Medulla oblongata (tissue), 1 donor: ENCODE data around the gene B3GALT6.
"Not testable (repeated sequence)": the region's sequence is repeated elsewhere in the genome, so short reads cannot be mapped to it uniquely, and the experiment has no call there.

ENCODE experiments used
- DNase-seq: peaks from one replicate; pipeline ENCODE4 v3.0.0-alpha.2; 2015; ENCODE audit errors: extremely low spot score

B3GALT6 gene

GRCh38 chr1:1232208-1232795, at the start of gene B3GALT6:
TSS of gene B3GALT6 (plus strand) at chr1:1232237. CDS start at chr1:1232279, 42 bp downstream.
- no peak for DNase-seq

- no peak for DNase-seq
Measured at GRCh38 chr1:1182491-1183220, 49.4 kb upstream of the B3GALT6 start.

- no peak for DNase-seq
Measured at GRCh38 chr1:1183221-1183747, 48.8 kb upstream of the B3GALT6 start.

- no peak for DNase-seq
Measured at GRCh38 chr1:1183833-1184775, 47.9 kb upstream of the B3GALT6 start.

GRCh38 chr1:1185101-1185765, 46.8 kb upstream of the B3GALT6 start:
- DNase-seq: peak; percentile 40

- DNase-seq: no peak
Measured at GRCh38 chr1:1187938-1188337, 44.1 kb upstream of the B3GALT6 start.

DNA sequence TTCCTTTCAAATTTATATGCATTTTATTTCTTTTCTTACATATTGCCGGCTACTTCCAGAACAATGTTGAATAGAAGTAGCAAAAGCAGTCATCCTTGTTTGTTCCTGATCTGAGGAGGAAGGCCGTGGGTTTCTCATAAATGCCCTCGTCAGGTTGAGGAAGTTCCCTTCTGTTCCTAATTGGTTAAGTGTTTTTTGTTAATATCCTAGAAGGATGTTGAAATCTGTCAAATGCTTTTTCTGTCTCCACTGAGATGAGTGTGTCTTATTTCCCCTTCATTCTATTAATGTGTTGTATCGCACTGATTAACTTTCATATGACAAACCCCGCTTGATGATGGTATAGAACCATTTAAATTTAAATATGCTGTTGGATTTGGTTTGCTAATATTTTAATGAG, 42.9 kb upstream of the B3GALT6 start:
- no peak for DNase-seq

- DNase-seq: no peak
Measured at GRCh38 chr1:1191734-1192133, 40.3 kb upstream of the B3GALT6 start.

GRCh38 chr1:1194723-1195122, 37.3 kb upstream of the B3GALT6 start:
- no peak for DNase-seq

DNA sequence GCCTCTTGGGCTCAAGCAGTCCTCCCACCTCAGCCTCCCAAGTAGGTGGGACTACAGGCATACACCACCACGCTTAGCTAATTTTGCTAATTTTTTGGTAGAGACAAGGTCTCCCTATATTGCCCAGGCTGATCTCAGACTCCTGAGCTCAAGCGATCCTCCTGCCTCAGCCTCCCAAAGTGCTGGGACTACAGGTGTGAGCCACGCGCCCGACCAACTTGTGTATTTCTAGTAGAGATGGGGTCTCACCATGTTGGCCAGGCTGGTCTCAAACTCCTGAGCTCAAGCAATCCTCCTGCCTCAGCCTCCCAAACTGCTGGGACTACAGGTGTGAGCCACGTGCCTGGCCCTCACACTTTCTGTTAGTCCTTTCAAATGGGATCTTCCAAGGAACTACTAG, 36.3 kb upstream of the B3GALT6 start:
- not testable (repeated sequence) for DNase-seq

DNA sequence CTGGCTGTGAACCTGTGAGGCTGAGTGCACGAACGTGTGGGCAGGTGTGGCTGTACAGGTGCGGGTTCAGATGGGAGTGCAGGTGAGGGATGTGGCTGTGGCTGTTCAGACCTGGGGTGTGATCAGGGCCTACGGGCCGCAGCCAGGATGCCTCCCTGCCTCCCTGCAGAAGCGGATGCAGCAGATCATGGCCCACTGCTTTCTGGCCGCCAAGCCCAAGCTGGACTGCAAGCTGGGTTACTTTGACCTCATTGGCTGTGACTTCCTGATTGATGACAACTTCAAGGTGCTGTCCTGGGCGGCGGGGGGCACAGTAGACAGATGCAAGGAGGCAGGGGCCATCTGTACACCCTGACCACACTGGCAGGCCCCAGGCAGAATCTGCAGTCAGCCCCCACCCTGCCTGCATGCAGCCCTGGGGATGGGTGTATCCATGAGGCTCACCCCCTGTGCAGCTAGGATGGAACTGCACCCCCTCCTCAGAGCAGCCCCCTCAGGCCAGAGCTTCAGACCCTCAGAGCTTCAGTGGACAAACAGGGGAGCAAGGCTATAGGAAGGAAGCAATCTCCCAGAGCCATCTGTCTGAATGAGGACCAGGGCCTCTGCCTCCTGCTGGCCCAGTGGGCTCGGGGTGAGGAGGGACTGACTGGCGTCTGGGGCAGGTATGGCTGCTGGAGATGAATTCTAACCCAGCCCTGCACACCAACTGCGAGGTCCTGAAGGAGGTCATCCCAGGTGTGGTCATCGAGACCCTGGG, 35.4 kb upstream of the B3GALT6 start:
- DNase-seq: no peak

GRCh38 chr1:1197188-1197500, 34.9 kb upstream of the B3GALT6 start:
- no peak for DNase-seq

DNA sequence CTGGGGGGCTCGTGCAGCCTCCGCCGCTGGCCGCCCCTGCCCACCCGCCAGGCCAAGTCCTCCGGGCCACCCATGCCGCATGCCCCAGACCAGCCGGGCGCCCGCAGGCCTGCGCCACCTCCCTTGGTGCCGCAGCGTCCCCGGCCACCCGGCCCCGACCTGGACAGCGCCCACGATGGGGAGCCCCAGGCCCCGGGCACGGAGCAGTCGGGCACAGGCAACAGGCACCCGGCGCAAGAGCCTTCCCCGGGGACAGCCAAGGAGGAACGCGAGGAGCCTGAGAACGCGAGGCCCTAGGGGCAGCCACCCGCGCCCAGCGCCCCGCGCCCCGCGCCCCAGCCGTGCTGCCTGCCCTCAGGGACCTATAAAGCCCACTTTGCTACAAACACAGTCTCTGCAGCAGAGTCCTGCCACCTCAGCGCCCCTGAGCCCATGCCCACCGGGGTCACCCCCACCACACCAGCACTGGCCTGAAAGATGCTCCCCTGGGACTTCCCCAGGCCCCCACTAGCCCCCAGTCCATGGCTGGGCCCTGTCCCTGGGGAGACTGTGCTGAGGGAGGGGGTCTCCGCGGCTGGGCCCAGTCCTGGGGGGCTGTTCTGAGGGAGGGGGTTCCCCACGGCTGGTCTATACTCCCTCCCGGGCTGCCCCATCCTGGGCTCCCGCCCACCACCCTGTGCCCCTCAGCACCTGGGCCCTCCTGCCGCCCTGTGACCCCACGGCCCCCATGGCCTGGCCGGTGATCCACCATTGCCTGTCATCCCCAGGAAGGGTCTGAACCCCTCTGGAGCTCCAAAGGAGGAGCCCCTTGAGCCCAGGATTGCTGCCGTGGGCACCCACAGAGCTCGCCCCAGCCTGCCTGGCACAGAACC, 34.2 kb upstream of the B3GALT6 start:
- DNase-seq: no peak

DNA sequence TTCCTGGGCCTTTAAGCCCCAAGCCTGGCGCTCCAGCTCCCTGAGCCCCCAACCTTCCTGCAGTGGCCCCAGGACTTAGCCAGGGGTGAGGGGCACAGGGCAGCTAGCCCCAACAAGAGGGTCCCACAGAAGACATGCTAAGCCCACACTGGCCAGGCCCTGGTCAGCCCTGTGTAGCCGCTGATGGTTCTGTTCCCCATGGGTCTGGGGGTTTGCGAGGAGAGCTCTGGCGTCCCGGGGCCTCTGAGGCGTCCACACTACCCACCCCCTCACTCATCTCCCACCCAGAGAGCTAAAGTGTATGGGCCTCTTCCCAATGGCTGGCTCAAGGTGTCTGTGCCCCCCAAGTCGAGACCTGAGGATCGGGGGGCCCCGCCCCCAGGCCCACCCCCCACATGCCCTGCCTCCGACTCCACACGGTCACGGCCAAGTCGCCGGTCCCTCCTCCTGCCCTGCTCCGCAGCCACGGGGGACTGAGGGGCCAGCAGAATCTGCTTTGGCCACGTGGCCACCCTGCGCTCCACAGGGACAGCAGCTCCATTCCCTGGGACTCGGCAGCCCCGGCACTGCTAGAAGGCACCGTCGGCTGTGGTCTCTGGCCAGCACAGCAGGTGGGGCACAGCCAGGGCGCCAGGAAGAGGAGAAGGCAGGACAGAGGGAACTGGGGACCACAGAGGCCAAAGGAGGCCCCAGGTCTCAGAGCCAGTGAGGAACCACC, 33.5 kb upstream of the B3GALT6 start:
- no peak for DNase-seq

DNA sequence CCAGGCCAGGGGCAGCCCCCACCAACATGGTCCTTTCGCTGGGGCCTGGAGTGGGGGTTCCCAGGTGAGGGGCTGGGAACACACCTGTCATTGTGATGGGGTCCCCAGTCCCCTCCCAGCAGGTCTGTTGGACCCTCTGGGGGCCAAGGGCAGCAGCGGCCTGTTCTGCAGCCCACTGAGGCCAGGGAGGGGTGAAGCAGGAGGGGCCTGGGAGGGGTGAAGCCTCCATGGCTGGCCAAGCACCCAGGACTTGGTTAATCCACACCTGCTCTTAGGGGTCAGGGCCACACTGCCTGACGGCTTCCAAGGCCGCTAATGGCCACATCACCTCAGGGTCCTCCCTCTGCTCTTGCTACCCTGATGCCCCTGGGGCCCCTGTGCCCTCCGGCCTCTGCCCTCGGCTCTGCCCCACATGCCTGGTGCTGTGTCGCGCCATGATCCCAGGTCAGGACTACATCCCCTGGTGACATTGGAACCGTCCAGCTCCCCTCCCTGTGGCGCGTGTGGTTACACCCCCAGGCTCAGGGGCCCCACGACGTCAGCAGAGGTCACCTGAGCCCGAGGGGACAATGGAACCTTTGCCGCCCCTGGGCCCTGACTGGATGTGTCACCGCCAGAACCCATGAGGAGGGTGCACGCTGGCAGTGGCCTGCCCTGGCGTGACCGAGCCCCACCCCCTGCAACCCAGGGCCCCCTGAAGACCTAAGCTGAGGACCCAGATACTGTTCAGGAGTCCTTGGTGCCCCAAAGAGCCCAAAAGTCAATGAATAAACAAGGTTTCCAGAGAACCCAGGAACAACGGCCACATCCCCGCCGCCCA, 32.7 kb upstream of the B3GALT6 start:
- DNase-seq: no peak

DNA sequence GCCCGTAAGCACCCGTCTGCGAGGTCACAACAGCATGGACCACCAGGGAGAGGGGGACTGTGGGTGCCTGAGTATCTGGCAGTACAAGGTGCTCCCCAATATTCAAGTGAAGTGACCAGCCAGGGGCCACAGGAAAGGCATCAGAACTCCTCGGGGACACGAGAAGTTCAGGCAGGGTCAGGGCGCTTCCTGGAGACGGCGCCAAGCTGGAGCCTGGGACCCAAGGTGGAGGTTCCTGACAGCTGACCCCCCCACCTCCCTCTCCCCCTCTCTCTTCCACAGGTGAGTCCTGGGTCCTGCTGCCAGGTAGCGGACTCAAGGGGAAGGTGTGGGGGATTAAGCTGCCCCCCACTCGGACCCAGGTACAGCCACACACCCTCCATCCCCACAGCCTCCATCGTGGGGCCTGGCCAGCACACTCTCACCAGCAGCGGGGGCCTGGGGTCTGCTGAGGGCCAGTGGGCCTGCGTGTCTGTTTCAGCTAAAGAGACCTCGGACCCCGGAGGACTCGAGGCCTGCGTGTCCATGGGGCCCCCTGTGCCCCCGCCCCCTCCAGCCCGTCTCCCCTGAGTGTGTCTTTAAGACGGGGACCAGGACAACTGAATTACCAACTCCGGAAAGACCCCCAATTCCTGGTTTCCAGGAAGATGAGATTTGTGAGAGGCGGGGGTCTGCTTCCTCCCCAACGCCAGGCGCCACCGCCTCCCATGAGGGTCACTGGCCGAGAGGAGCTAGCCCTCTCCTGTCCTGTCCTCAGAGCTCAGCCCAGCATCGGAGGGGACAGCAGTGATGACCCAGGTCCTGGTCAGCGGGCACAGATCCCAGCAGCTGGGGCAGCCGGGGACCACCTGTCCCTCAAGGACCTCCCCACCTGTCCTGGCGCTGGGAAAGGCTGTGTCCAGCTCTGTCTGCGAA, 31.8 kb upstream of the B3GALT6 start:
- DNase-seq: no peak
